HepG2 (cell line): ENCODE data around the gene MTF1. TPM values are rescaled to one million over a fixed set of nuclear protein-coding genes. Genes with fewer than 3 reads are reported as not detected.

Experiments used
- CHD4 ChIP-seq: fragments of 200-600 bp; sonication (generic); IDR thresholded peaks from 2 replicates; pipeline ENCODE4 v1.7.0; 2017; ENCODE audit warnings: mild to moderate bottlenecking, low read length, borderline replicate concordance
- FLYWCH1 ChIP-seq: sonication (generic); formaldehyde crosslinking; IDR thresholded peaks from 2 replicates; pipeline ENCODE4 v1.8.1; 2023; ENCODE audit warnings: mild to moderate bottlenecking, missing genetic modification reagents
- HNRNPK ChIP-seq: fragments of 200-400 bp; formaldehyde crosslinking; IDR thresholded peaks from 2 replicates; pipeline ENCODE4 v1.6.1; 2018; ENCODE audit warnings: low read length, low read depth, moderate library complexity, mild to moderate bottlenecking; ENCODE audit not compliant: poor library complexity, severe bottlenecking
- PTBP1 ChIP-seq: fragments of 200-400 bp; formaldehyde crosslinking; IDR thresholded peaks from 2 replicates; pipeline ENCODE4 v1.6.1; 2018; ENCODE audit warnings: low read length, low read depth; ENCODE audit not compliant: poor library complexity, severe bottlenecking
- SATB2 ChIP-seq: sonication (generic); formaldehyde crosslinking; IDR thresholded peaks from 2 replicates; pipeline ENCODE4 v1.5.0; 2020; ENCODE audit warnings: missing genetic modification reagents
- TBL1XR1 ChIP-seq: fragments of 150-350 bp; IDR thresholded peaks from 2 replicates; pipeline ENCODE4 v1.6.1; 2014; ENCODE audit warnings: borderline replicate concordance, low read length; ENCODE audit not compliant: partially characterized antibody
- ZFP62 ChIP-seq: sonication (generic); formaldehyde crosslinking; IDR thresholded peaks from 2 replicates; pipeline ENCODE4 v1.4.0; 2020; ENCODE audit warnings: missing genetic modification reagents
- ZKSCAN1 ChIP-seq: fragments of 150-350 bp; IDR thresholded peaks from 2 replicates; pipeline ENCODE4 v1.6.1; 2014; ENCODE audit warnings: low read length
- ZNF629 ChIP-seq: sonication (generic); formaldehyde crosslinking; conservative IDR thresholded peaks from 2 replicates; pipeline ENCODE4 v1.5.0; 2020; ENCODE audit warnings: missing genetic modification reagents
- polyA plus RNA-seq, 8 experiments: library from polyadenylated mRNA; depleted of rRNA in 3 of 8; stranded (reverse) in 7 of 8; unstranded in 1 of 8; fragments of >200 nt; fragmentation: Illumina TruSeq in 4 of 8; extraction: Trizol in 4 of 8; gene quantifications; 2 replicates each; pipeline versions ENCODE4 v1.2.1 to v1.2.3, GENCODE V29; 2011 to 2016; ENCODE audit warnings: low read depth in 4 of 8, missing spikeins in 1 of 8, mixed read lengths in 1 of 8; ENCODE audit not compliant: insufficient read depth in 1 of 8
- total RNA-seq, 5 experiments: library from RNA; depleted of rRNA; stranded (reverse); fragments of >200 nt; fragmentation: Illumina TruSeq; extraction: Trizol; gene quantifications; 2 replicates each; pipeline ENCODE4 v1.2.3, GENCODE V29; 2016; ENCODE audit warnings: low read depth in 1 of 5
- TF ChIP-seq, protein P1 (sequence below): sonication (generic); formaldehyde crosslinking; IDR thresholded peaks from 2 replicates; pipeline ENCODE4 v1.5.1; 2020; ENCODE audit warnings: missing genetic modification reagents, mild to moderate bottlenecking, borderline replicate concordance
- TF ChIP-seq, protein P2 (sequence below): sonication (generic); formaldehyde crosslinking; IDR thresholded peaks from 2 replicates; pipeline ENCODE4 v1.4.0; 2020; ENCODE audit warnings: mild to moderate bottlenecking, missing genetic modification reagents
- TF ChIP-seq, protein P3 (sequence below): sonication (generic); formaldehyde crosslinking; IDR thresholded peaks from 2 replicates; pipeline ENCODE4 v1.5.1; 2020; ENCODE audit warnings: mild to moderate bottlenecking, missing genetic modification reagents, borderline replicate concordance
- TF ChIP-seq, protein P4 (sequence below): sonication (generic); formaldehyde crosslinking; IDR thresholded peaks from 2 replicates; pipeline ENCODE4 v1.4.0; 2020; ENCODE audit warnings: missing genetic modification reagents
- TF ChIP-seq, protein P5 (sequence below): sonication (generic); formaldehyde crosslinking; IDR thresholded peaks from 2 replicates; pipeline ENCODE4 v1.4.0; 2020; ENCODE audit warnings: low read depth, missing genetic modification reagents
- TF ChIP-seq, protein P6 (sequence below): sonication (generic); formaldehyde crosslinking; IDR thresholded peaks from 2 replicates; pipeline ENCODE4 v1.8.1; 2023; ENCODE audit warnings: mild to moderate bottlenecking, moderate library complexity, missing genetic modification reagents

Gene MTF1
- total and polyA plus RNA-seq, 2 of the 13 experiments (the other 11 are each of a cell fraction or from before 2014, with no cell fraction given): 2.4 to 3.3 TPM

DNA sequence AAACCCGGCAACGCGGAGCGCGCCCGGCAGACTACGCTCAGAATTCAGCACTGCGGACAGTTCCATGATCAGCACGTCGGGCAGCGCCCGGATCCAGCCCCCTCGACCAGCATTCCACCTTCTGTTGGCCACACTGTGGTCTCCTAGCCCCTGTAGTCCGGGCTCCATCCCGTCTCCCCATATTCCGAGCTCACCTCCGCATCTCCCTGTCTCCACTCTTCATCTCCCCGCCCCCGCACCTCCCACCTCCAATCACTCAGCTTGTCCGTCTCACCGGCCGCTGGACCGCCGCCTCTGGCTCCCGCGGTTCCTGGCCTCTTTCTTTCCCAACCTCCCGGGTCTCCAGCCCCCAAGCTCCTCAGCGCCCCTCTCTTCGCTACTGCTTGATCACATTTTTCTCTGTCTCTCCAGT lies 95.0 kb downstream of the MTF1 start (continued):
- TF ChIP-seq, protein P1, sequence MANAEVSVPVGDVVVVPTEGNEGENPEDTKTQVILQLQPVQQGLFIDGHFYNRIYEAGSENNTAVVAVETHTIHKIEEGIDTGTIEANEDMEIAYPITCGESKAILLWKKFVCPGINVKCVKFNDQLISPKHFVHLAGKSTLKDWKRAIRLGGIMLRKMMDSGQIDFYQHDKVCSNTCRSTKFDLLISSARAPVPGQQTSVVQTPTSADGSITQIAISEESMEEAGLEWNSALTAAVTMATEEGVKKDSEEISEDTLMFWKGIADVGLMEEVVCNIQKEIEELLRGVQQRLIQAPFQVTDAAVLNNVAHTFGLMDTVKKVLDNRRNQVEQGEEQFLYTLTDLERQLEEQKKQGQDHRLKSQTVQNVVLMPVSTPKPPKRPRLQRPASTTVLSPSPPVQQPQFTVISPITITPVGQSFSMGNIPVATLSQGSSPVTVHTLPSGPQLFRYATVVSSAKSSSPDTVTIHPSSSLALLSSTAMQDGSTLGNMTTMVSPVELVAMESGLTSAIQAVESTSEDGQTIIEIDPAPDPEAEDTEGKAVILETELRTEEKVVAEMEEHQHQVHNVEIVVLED (CRISPR knock-in tag): peak; percentile 23; the same call in 1 of the 2 replicates
- no peak for TF ChIP-seq TBL1XR1
- no peak for TF ChIP-seq ZFP62
- TF ChIP-seq HNRNPK: no peak
- TF ChIP-seq ZKSCAN1: no peak
- TF ChIP-seq, protein P2, sequence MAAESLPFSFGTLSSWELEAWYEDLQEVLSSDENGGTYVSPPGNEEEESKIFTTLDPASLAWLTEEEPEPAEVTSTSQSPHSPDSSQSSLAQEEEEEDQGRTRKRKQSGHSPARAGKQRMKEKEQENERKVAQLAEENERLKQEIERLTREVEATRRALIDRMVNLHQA (CRISPR knock-in tag): peak; percentile 90
- TF ChIP-seq ZNF629 (CRISPR knock-in tag): peak; percentile 56; the same call in 1 of the 2 replicates
- peak; percentile 98 for TF ChIP-seq FLYWCH1 (CRISPR knock-in tag)
- TF ChIP-seq CHD4: no peak
- TF ChIP-seq, protein P3, sequence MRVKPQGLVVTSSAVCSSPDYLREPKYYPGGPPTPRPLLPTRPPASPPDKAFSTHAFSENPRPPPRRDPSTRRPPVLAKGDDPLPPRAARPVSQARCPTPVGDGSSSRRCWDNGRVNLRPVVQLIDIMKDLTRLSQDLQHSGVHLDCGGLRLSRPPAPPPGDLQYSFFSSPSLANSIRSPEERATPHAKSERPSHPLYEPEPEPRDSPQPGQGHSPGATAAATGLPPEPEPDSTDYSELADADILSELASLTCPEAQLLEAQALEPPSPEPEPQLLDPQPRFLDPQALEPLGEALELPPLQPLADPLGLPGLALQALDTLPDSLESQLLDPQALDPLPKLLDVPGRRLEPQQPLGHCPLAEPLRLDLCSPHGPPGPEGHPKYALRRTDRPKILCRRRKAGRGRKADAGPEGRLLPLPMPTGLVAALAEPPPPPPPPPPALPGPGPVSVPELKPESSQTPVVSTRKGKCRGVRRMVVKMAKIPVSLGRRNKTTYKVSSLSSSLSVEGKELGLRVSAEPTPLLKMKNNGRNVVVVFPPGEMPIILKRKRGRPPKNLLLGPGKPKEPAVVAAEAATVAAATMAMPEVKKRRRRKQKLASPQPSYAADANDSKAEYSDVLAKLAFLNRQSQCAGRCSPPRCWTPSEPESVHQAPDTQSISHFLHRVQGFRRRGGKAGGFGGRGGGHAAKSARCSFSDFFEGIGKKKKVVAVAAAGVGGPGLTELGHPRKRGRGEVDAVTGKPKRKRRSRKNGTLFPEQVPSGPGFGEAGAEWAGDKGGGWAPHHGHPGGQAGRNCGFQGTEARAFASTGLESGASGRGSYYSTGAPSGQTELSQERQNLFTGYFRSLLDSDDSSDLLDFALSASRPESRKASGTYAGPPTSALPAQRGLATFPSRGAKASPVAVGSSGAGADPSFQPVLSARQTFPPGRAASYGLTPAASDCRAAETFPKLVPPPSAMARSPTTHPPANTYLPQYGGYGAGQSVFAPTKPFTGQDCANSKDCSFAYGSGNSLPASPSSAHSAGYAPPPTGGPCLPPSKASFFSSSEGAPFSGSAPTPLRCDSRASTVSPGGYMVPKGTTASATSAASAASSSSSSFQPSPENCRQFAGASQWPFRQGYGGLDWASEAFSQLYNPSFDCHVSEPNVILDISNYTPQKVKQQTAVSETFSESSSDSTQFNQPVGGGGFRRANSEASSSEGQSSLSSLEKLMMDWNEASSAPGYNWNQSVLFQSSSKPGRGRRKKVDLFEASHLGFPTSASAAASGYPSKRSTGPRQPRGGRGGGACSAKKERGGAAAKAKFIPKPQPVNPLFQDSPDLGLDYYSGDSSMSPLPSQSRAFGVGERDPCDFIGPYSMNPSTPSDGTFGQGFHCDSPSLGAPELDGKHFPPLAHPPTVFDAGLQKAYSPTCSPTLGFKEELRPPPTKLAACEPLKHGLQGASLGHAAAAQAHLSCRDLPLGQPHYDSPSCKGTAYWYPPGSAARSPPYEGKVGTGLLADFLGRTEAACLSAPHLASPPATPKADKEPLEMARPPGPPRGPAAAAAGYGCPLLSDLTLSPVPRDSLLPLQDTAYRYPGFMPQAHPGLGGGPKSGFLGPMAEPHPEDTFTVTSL (CRISPR knock-in tag): peak; percentile 80
- TF ChIP-seq, protein P4, sequence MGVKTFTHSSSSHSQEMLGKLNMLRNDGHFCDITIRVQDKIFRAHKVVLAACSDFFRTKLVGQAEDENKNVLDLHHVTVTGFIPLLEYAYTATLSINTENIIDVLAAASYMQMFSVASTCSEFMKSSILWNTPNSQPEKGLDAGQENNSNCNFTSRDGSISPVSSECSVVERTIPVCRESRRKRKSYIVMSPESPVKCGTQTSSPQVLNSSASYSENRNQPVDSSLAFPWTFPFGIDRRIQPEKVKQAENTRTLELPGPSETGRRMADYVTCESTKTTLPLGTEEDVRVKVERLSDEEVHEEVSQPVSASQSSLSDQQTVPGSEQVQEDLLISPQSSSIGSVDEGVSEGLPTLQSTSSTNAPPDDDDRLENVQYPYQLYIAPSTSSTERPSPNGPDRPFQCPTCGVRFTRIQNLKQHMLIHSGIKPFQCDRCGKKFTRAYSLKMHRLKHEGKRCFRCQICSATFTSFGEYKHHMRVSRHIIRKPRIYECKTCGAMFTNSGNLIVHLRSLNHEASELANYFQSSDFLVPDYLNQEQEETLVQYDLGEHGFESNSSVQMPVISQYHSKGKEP (CRISPR knock-in tag): peak; percentile 100
- TF ChIP-seq SATB2 (CRISPR knock-in tag): peak; percentile 100
- TF ChIP-seq, protein P5, sequence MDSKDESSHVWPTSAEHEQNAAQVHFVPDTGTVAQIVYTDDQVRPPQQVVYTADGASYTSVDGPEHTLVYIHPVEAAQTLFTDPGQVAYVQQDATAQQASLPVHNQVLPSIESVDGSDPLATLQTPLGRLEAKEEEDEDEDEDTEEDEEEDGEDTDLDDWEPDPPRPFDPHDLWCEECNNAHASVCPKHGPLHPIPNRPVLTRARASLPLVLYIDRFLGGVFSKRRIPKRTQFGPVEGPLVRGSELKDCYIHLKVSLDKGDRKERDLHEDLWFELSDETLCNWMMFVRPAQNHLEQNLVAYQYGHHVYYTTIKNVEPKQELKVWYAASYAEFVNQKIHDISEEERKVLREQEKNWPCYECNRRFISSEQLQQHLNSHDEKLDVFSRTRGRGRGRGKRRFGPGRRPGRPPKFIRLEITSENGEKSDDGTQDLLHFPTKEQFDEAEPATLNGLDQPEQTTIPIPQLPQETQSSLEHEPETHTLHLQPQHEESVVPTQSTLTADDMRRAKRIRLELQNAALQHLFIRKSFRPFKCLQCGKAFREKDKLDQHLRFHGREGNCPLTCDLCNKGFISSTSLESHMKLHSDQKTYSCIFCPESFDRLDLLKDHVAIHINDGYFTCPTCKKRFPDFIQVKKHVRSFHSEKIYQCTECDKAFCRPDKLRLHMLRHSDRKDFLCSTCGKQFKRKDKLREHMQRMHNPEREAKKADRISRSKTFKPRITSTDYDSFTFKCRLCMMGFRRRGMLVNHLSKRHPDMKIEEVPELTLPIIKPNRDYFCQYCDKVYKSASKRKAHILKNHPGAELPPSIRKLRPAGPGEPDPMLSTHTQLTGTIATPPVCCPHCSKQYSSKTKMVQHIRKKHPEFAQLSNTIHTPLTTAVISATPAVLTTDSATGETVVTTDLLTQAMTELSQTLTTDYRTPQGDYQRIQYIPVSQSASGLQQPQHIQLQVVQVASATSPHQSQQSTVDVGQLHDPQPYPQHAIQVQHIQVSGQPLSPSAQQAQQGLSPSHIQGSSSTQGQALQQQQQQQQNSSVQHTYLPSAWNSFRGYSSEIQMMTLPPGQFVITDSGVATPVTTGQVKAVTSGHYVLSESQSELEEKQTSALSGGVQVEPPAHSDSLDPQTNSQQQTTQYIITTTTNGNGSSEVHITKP (CRISPR knock-in tag): peak; percentile 93
- TF ChIP-seq PTBP1: no peak
- TF ChIP-seq, protein P6, sequence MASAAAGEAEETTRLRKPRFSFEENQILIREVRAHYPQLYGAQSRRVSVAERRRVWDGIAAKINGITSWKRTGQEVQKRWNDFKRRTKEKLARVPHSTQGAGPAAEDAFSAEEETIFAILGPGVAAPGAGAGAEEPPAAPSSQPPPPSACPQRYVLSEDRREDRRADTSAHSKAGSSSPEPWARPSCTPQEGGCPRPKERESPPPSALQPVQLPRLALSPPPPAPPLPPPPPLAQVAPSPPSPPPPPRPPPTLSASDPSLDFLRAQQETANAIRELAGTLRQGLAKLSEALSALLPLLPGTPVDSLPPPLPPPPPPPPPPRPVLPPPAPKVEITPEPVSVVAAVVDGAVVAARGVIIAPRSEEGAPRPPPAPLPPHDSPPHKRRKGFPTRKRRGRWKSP (CRISPR knock-in tag): peak; percentile 87
